ENCODE results near the gene EVA1A.
"Not testable (repeated sequence)": the region's sequence is repeated elsewhere in the genome, so short reads cannot be mapped to it uniquely, and the experiment has no call there.

GRCh38 chr2:75477696-75478095 lies 83.0 kb downstream of the EVA1A start:
- TF ChIP-seq CTCF, POLR2AphosphoS5 (IDR thresholded peaks at IDR 0.05): not testable (repeated sequence)

Data from transverse colon (tissue), 4 donors.